Putamen (tissue), 1 donor: Measurements from ENCODE around the gene BMPR1B.
"Not testable (repeated sequence)": the region's sequence is repeated elsewhere in the genome, so short reads cannot be mapped to it uniquely, and the experiment has no call there.

Experiments used
- DNase-seq: peaks from one replicate; pipeline ENCODE4 v3.0.0-alpha.2; 2016; ENCODE audit warnings: low spot score

BMPR1B gene

GRCh38 chr4:94833394-94833793 lies 75.6 kb downstream of the BMPR1B start:
- DNase-seq, result no peak

- no peak for DNase-seq
These were observed 76.7 kb downstream of the BMPR1B start for GRCh38 chr4:94834501-94834900.

DNA sequence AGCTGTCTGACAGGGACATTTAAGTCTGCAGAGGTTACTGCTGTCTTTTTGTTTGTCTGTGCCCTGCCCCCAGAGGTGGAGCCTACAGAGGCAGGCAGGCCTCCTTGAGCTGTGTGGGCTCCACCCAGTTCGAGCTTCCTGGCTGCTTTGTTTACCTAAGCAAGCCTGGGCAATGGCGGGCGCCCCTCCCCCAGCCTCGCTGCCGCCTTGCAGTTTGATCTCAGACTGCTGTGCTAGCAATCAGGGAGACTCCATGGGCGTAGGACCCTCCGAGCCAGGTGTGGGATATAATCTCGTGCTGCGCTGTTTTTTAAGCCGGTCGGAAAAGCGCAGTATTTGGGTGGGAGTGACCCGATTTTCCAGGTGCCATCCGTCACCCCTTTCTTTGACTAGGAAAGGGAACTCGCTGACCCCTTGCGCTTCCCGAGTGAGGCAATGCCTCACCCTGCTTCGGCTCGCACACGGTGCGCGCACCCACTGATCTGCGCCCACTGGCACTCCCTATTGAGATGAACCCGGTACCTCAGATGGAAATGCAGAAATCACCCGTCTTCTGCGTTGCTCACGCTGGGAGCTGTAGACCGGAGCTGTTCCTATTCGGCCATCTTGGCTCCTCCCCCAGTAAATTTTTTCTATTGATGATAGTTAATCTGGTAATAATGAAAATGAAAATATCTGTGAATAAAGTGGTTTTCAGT lies 83.6 kb downstream of the BMPR1B start:
- DNase-seq, result not testable (repeated sequence)

- DNase-seq, result no peak
These were observed 84.1 kb downstream of the BMPR1B start for GRCh38 chr4:94841864-94842221.

- no peak for DNase-seq
These were observed 85.5 kb downstream of the BMPR1B start for GRCh38 chr4:94843216-94843615.

DNA sequence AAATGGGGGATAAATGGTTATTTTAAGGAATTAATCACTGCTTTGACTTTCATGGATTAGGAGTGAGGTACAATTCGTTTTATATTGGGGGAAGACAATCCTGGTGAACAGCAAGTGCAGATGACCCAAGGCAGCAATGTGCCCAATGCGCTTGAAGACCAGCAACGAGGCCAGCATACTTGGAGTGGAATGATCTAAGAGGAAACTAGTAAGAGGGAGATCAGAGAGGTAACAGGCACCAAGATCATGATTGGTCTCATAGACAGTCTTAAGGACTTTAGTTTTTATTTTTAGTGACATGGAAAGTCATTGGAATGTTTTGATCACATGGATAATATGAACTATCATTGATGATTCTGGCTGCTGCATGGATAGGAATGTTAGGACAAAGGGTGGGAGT lies 90.6 kb downstream of the BMPR1B start:
- no peak for DNase-seq

DNA sequence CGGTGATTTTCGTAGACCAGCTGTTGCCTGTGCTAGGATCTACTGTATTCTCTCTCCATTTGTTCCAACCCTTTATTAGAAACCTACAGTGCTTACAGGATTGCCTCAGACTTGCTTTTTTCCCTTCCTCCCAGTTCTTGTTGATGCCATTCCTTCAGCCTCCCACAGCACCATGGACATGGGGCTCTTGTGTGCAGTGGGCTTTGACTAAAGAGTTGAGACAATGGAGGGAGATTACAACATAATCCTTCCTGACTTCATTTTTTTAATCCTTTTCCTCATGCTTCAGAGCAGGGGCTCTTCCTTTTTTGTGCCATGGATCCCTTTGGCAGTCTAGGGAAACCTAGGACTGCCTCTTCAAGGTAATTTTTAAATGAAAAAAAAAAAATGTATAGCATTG lies 92.1 kb downstream of the BMPR1B start:
- no peak for DNase-seq

DNA sequence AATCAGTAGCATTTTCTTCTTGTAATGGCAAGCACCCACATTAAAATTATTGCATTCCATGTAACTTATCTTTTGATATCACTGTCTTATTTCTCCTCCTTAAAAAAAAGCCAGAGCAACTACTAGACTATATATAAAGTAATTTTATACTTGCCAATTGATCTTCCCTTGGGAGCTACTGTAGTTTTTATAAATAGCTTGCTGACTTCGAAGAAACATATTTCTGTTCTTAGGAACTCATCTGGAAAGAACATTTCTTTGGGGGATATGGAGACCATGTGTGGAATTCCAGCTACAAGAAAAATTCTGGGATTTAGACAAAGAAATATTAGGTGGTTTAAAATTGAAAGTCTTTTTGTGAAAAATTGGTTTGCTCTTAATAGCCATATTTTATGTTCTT lies 94.9 kb downstream of the BMPR1B start:
- DNase-seq, result no peak

GRCh38 chr4:94856030-94856429 lies 98.3 kb downstream of the BMPR1B start:
- DNase-seq, result no peak

DNA sequence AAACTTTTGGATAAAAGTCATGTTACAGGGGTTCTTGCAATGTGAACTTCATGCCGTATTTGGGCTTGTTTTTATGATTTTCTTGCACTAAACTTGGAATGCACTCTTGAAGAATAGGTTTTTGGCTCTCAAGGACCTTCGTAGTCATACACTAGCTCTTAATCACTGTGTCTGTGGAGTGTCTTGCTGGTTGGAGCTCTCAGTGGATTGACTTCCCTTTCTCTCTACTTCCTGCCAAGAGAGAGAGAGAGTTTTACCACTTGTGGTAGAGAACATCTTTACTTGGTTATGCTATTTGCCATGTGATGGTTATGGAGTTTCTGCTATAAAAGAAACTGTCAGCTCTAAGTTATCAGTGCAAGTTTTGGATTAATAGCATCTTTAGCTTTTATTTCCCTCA lies 112.4 kb downstream of the BMPR1B start:
- no peak for DNase-seq

DNA sequence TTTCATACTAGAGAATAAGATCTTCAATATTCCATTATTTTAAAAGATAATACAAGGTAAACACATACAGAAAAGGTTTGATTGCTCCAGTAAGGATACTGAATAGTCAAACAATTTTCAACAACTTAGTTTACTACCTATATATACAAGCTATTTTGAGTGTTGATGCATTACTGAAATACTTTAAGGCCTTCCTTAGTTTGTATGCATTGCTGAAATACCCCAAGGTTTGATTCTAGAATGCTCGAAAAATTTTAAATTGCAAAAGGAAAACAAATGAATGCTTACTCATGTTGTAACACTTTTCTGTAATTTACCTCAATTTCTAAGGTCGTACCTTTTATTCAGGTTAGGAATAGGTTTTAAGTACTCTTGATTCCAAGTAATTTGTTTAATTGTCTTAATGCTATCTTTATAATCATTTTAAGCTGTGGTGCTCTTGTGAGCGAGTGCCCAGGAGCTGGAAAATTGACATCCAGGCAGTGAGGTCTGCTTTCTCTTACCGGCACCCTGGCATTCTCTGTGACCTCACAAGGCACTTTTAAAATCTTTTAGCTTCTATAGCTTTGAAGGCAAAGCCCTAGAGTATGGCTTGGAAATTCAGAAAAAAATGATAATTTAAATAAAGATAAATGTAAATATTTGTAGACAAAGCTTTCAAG lies 114.0 kb downstream of the BMPR1B start:
- DNase-seq, result no peak

- no peak for DNase-seq
These were observed 120.2 kb downstream of the BMPR1B start for GRCh38 chr4:94877973-94878372.

GRCh38 chr4:94880956-94881355 lies 123.2 kb downstream of the BMPR1B start:
- no peak for DNase-seq

GRCh38 chr4:94882756-94883155 lies 125.0 kb downstream of the BMPR1B start:
- DNase-seq, result no peak

- no peak for DNase-seq
These were observed 129.3 kb downstream of the BMPR1B start for GRCh38 chr4:94887027-94887426.

DNA sequence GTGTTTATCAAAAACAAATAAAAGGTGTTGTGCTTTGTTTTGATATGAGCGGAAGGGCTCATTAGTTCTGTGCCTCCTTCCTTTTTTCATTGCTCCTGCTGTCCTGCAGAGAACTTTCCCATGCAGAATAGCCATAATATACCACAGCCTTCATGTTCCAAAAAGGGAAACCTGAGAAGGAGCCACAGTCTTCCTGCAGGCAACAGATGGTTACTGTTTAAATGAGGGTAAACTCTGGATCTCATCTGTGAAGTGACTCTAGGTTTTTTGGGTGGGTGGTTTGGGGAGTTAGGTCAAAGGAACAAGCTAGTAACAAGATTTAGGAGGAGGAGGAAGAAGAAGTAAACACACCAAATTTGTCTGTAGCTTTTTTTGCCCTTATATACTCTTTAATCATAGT lies 131.8 kb downstream of the BMPR1B start:
- no peak for DNase-seq

DNA sequence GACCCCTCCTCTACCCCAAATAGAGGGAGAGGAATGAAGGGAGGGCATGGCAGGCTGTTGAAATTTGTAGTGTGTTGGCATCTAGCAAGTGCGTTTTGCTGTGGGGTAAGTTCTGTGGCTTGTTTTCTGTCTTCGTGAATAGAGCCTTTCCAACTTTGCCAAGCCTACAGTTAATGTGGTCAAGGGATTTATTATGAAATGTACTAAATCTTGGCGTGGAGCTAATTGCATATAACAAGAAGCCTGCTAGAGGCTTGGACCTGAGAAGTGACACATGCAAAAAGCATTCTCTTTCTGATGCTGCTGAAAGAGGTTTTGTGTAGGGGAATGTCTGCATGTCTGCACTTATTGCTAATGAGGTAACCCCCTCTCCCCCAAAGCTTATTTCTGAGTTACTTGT lies 132.2 kb downstream of the BMPR1B start:
- DNase-seq, result no peak

- DNase-seq, result no peak
These were observed 132.8 kb downstream of the BMPR1B start for GRCh38 chr4:94890579-94890978.

DNA sequence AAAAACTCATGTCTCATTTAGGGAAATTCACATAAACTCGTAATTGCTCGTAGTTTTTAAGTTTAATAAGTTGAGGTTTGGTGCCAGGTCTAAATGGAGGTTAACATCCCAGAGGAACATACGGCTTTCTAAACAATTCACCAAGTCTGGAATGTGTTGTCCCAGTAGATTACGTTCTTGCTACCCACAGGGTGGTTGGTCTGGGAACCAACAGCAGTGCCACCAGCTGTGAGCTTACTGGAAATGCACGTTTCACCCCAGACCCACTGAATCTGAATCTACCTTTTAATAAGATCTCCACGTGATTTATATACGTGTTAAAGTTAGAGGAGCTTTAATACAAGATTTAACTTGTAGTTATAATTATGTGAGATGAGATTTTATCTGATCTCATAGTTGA lies 134.3 kb downstream of the BMPR1B start:
- DNase-seq, result no peak

DNA sequence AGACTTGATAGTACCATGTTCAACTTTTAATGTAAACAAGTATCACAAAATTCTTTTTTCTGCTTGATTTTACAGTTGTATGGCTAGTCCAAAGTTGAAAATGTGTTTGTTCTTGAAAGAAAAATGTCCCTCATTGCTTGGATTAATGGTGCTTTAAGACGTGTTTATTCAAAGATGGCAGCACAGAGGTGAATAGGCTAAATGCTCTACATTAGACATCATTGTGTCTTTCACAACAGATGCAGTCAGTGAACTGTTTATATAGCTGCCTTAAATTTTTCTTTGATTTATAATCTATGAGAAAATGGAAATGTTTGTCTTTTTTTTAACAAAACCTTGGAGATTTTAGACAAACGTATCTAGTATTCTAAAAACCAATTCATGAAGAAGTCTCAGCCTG lies 137.3 kb downstream of the BMPR1B start:
- DNase-seq, result no peak

GRCh38 chr4:94897023-94897422 lies 139.3 kb downstream of the BMPR1B start:
- DNase-seq, result no peak

DNA sequence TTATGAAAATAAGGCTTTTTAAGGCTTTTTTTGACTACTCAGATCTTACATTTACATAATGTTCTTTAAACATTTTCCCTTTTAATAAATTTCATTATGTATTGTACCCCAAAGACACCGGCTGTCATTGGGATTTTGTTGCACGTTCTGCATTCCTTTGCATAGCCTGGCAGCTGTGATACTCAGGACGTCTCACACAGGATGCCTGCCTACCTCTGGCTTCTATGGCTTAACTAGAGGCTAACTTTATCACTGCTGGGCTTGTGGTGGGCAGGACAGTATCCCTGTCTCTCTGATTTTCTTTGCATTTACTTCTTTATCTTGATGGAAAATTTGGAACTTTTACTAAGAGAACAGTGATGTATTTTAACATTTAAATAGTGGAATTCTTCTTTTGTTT lies 147.8 kb downstream of the BMPR1B start:
- DNase-seq, result no peak

GRCh38 chr4:94909645-94910044 lies 151.9 kb downstream of the BMPR1B start:
- DNase-seq, result no peak

DNA sequence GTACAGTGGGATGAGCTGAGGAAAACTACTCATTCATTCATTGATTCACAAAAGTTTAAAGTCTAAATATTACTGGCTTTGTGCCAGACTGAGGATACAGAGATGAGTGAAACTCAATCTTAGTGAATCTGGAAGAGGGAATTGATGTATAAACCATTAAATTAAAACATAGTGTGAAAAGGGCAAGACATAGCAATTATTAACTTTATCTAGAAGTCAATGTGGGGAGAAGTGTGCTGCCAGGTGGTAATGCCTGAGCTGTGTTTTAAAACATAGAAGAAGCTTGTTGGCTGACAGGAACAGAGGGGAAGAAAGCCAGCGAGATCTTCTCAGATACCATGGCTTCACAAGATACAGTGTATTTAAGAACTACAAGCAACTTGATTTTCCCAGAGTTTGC lies 153.4 kb downstream of the BMPR1B start:
- DNase-seq, result no peak
